Muscle layer of colon (tissue), 2 donors: ENCODE results near the gene MAP3K15.

Experiments
- H3K27ac ChIP-seq: one replicate; pipeline ENCODE4 v1.7.0; 2013; ENCODE audit warnings: low read depth, mild to moderate bottlenecking, low read length, moderate library complexity
- H3K27me3 ChIP-seq, 2 donors: one replicate each; pipeline ENCODE4 v1.7.0; 2013; ENCODE audit warnings: low read length in 2 of 2, mild to moderate bottlenecking in 2 of 2; ENCODE audit not compliant: insufficient read depth in 2 of 2, control insufficient read depth in 1 of 2
- H3K36me3 ChIP-seq: one replicate; pipeline ENCODE4 v1.7.0; 2013; ENCODE audit warnings: mild to moderate bottlenecking, low read length; ENCODE audit not compliant: insufficient read depth
- H3K4me1 ChIP-seq: one replicate; pipeline ENCODE4 v1.7.0; 2013; ENCODE audit warnings: mild to moderate bottlenecking, low read length; ENCODE audit not compliant: insufficient read depth
- H3K4me3 ChIP-seq, 2 donors: one replicate each; pipeline ENCODE4 v1.7.0; 2013; ENCODE audit warnings: low read length in 2 of 2, low read depth in 1 of 2, mild to moderate bottlenecking in 1 of 2, moderate library complexity in 1 of 2
- H3K9ac ChIP-seq: one replicate; pipeline ENCODE4 v1.7.0; 2013; ENCODE audit warnings: low read length
- H3K9me3 ChIP-seq: one replicate; pipeline ENCODE4 v1.7.0; 2013; ENCODE audit warnings: mild to moderate bottlenecking, low read length
- donor health status: abdominal sarcoma.
- donor health status: Adenocarcinoma of cecum.

Gene MAP3K15

GRCh38 chrX:19343085-19343534, 172.2 kb downstream of the MAP3K15 start:
- Histone ChIP-seq H3K27me3 (no peaks in the 10 kb centered on the region), H3K4me1 (no peaks in the 10 kb centered on the region), H3K4me3 (peak overlapping the region in 1 of 2 donors; percentile 36), H3K9ac (no peak overlapping the region), H3K27ac (no peak overlapping the region), H3K36me3 (no peaks in the 10 kb centered on the region), H3K9me3 (no peaks in the 10 kb centered on the region)

GRCh38 chrX:19342331-19342906, 172.9 kb downstream of the MAP3K15 start:
- Histone ChIP-seq H3K4me3 (no peak overlapping the region), H3K27ac (no peak overlapping the region)

GRCh38 chrX:19334945-19335626, 180.2 kb downstream of the MAP3K15 start:
- Histone ChIP-seq H3K27me3 (no peaks in the 10 kb centered on the region), H3K36me3 (no peaks in the 10 kb centered on the region), H3K4me3 (no peak overlapping the region), H3K9me3 (no peaks in the 10 kb centered on the region), H3K27ac (no peak overlapping the region), H3K9ac (no peak overlapping the region), H3K4me1 (no peaks in the 10 kb centered on the region)

More at GRCh38 chrX:19342331-19342906, 172.9 kb downstream of the MAP3K15 start:
- Histone ChIP-seq H3K4me1 (no peaks in the 10 kb centered on the region), H3K9me3 (no peaks in the 10 kb centered on the region), H3K27me3 (no peaks in the 10 kb centered on the region), H3K9ac (no peak overlapping the region), H3K36me3 (no peaks in the 10 kb centered on the region)

GRCh38 chrX:19332983-19333382, 182.3 kb downstream of the MAP3K15 start:
- Histone ChIP-seq H3K27ac (no peak overlapping the region), H3K4me1 (no peaks in the 10 kb centered on the region)

GRCh38 chrX:19331831-19332230, 183.5 kb downstream of the MAP3K15 start:
- H3K4me3 ChIP-seq = no peak overlapping the region
- H3K27me3 ChIP-seq = no peaks in the 10 kb centered on the region
- no peaks in the 10 kb centered on the region for H3K36me3 ChIP-seq
- no peaks in the 10 kb centered on the region for H3K4me1 ChIP-seq
- H3K9me3 ChIP-seq = no peaks in the 10 kb centered on the region
- H3K27ac ChIP-seq = no peak overlapping the region
- no peak overlapping the region for H3K9ac ChIP-seq

More at GRCh38 chrX:19332983-19333382, 182.3 kb downstream of the MAP3K15 start:
- no peak overlapping the region for H3K9ac ChIP-seq
- H3K4me3 ChIP-seq = no peak overlapping the region
- H3K27me3 ChIP-seq = no peaks in the 10 kb centered on the region
- no peaks in the 10 kb centered on the region for H3K9me3 ChIP-seq
- H3K36me3 ChIP-seq = no peaks in the 10 kb centered on the region

- no peak overlapping the region for H3K9ac ChIP-seq
Measured at GRCh38 chrX:19326567-19326966, 188.7 kb downstream of the MAP3K15 start.

More at GRCh38 chrX:19326567-19326966, 188.7 kb downstream of the MAP3K15 start:
- Histone ChIP-seq H3K9me3 (no peaks in the 10 kb centered on the region), H3K4me1 (no peaks in the 10 kb centered on the region), H3K27me3 (no peaks in the 10 kb centered on the region), H3K36me3 (no peaks in the 10 kb centered on the region), H3K27ac (no peak overlapping the region), H3K4me3 (no peak overlapping the region)
